HG03558 (cell line): Measurements from ENCODE around the gene RPAIN.

Source experiments
- ATAC-seq: cut with Tn5 transposase; IDR thresholded peaks from one replicate; pipeline ENCODE4 v1.9.1; 2021; ENCODE audit warnings: moderate number of reproducible peaks; ENCODE audit not compliant: unreplicated experiment; ENCODE audit errors: extremely low read depth

The RPAIN gene, protein sequence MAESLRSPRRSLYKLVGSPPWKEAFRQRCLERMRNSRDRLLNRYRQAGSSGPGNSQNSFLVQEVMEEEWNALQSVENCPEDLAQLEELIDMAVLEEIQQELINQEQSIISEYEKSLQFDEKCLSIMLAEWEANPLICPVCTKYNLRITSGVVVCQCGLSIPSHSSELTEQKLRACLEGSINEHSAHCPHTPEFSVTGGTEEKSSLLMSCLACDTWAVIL

DNA sequence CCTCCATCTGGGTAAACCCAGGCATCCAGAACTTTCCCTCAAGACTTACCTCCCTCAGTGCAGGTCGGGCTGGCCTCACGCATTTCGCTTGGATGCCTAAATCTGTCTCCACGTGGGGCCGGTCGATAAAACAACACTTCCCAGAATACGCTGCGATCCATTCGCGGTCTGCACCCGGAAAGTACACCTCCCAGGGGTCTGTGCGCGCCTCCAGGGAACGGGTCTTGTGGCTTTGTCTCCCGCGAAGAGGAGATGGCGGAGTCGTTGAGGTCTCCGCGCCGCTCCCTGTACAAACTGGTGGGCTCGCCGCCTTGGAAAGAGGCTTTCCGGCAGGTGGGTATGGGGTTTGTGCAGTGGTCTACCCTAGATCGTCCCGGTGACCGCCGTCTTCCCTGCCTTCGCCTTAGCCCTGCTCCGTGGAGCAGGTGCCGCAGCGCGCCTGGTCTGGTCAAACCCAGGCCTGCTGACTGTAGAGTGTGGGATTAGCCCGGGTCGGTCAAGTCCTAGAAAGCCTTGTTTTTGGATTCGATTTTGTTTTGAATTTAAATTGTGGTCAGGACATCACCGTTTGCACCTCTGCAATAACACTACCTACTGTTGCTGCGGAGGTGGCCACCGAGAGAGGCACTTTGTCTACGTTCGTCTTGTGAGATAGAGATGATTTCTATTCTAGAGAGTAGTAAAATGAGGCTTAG, at the start of gene RPAIN:
RPAIN (plus strand) TSS at position 224 of the 695 bp plus-strand sequence; CDS start at position 253, 29 bp downstream.
- ATAC-seq, result peak; percentile 18

DNA sequence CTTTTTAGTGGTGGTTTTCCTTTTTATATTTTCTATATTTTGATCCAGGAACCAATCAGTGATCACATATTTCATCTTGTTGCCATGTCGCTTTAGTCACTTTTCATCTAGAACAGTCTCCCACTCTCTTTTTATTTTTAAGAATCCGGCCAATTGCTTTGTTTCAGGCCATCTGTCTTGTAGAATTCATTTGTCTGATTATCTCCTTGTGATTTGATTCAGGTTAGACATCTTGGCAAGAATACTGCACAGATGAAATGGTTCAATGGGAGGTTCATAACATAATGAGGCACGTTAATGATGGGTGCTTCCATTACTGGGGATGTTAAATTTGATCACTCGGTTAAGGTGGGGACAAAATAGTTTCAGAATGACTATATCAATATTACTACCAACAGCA, 49.6 kb upstream of the RPAIN start:
- no peak for ATAC-seq

DNA sequence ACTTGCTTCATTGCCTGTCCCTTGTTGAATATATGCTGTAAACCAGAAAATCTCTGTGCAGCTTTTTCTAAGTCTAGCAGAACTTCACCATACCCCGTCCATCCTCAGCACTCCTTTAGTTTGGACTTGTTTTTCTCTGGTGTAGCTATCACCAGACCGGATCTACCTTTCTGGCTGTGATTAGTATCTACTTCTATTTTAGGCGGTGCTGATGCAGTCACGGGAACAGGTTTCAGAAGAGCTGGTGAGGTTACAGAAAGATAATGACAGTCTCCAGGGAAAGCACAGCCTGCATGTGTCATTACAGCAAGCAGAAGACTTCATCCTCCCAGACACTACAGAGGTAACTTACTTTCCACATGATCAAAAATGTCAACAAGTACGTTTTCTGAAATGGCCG, 46.9 kb upstream of the RPAIN start:
- ATAC-seq, result no peak

DNA sequence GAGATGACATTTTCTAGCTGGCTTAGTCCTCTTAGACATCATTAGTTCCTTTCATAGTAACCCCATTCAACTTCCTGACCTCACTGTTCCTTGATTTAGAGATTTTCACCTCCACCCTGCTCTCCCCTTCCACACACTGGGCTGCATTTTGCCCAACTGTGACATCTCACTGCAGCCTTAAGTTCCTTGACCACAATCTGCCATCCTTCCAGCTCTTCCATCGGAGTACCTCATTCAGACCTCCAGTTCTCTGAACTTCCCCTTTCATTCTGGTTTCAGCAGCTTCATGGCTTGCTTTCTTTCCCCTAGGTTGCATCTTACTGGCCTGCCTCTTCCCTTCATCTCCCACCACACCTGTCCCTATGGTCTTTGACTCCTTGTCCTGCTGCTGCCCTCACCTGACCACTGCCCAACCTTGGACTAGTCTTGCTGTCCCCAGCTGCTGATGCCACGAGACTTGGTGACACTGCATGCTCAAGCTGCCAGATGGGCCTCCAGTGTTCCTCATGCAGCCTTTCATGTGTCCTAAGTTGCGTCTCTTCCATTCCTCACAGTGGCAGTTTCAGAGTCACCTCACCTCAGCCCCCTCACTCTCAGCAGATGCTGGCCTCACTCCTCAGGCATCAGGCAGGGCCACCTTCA, 41.3 kb upstream of the RPAIN start:
- ATAC-seq, result no peak

DNA sequence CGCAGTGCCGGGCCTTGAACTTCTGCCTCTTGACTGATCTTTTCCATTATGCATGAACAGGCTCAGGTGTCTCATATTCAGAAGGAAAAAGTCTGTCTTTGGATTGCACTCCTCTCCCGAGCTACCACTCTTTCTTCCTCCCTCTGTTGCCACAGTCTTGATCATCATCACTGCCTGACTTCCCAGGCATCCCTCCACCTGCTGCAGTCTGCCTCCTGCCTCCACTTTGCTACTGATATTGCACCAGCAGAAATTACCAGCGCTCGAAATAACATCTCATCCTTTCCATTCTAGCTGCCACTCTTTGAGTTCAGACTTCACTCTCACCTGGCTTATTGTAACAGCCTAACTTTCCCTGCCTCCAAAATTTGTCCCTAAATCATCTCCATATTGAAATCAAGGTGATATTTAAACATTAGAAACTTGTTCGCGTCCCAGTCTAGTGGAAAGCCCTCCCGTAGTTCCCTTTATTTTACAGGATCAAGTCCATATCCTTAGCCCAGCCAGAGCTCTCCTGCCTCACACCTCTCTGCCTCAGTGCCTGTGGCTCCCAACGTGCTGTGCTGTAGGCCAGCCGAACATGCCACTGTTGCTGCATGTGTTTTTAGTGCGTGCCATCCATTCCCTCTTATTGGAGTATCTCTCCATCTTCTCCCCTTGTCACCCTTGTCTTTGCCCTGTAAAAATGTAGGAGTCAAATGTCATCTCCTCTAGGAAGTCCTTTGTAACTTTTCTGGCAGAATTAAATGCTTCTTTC, 40.5 kb upstream of the RPAIN start:
- ATAC-seq, result no peak

DNA sequence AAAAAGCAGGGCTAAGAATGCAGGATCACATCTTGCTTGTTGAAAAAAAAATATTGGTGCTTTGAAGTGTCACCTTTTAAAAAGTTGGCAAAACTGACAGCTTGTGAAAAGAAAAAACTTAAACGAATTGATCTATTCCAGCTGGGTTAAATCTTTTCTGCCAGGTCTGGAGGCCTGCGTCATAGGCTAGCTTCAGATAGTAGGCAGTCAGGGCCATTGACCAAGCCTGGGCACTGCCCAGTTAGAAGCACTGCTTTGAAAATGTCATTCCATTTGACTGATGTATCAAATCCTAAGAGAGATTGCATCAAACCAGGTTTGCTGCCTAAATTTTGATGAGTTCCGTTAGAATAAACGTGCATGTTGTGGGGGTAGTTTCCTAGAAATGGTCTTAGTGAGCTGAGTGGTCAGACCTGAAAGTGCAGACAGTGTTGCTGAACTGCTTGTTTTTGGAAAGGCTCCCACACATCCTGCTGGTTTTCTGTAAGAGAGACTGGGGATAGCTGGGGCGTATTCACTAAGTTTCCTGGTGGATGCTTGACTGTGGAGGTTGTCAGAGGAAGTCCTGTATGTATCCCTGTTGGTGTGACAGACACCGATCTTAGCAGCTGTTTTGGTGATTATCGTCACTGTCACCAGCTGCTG, 39.4 kb upstream of the RPAIN start:
- ATAC-seq, result no peak

DNA sequence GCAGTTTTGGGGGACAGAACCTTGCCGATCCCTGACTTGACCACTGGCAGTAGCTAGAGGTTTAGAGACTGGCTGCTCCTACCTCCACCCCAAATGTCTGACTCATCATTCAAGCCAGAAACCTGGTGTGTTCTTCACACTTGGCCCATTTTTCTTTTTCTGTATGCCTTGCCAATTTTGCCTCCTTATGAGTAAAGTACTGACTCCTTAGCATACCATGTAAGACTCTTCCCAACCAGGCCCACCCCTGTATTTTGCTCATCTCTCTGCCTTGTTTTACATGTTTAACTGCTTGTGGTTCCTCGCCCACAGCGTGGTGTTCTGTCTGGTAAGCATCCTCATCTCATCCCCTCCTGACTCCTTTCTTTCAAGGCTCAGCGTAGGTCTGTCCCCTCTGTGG, 38.4 kb upstream of the RPAIN start:
- ATAC-seq, result no peak

DNA sequence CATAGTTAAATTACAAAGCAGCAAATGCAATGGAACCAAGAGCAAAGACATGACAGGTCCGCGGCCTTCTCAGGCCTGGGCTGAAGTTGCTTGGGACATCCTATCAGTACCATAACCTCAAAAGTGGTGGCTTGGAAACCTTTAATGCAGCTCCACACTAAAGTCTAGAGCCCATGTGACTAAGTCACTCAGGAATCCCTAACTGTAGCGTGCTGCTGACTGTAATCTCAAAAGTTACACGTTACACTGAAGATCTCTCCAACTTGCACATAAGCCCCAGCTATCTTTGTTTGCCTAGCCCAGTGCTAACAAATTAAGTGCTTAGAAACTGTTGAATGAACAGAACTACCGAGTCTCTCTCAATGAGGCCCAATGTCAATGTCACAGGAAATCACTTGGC, 28.3 kb upstream of the RPAIN start:
- no peak for ATAC-seq

DNA sequence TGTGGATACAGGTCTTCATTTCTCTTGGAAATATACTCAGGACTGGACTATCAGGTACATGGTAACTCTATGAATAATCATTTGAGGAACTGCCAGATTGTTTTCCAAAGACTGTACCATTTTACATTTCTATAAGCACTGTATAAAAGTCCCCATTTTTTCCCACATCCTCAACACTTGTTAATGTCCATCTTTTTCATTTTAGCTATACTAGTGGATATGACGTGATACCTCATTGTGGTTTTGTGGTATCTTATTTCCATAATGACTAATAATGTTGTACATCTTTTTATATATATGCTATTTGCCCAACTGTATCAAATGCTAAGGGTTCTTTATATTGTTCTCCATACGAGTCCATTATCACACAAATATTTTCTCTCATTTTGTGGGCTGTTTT, 23.4 kb upstream of the RPAIN start:
- no peak for ATAC-seq

DNA sequence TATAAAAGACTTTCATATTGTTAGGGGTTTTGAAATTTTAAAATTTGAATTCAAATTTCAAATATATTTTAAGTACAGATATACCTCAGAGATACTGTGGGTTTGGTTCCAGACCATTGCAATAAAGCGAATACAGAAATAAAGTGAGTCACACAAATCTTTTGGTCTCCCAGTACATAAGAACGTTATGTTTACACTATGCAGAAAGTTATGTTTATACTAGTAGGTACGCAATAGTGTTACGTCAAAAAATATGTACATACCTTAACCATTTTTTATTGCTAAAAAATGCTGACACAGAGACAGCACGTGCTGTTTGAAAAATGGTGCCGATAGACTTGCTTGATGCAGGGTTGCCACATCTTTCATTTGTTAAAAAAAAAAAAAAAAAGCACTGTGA, 20.2 kb upstream of the RPAIN start:
- no peak for ATAC-seq

DNA sequence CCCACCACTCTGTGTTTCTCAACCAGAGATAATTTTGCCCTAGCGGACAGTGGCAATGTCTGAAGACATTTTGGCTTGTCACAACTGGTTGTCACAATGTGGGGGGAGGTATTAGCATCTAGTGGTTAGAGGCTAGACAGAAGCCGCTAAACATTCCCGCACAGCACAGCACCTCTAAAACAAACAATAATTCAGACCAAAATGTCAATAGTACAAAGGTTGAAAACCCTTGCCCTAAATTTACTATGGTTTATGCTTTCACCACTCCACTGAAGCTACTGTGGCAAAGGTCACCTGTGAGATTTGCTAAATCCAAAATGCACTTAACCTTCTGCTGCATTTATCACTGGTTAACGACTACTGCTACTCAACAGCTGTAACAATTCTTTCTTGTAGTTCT, 14.6 kb upstream of the RPAIN start:
- ATAC-seq, result no peak

DNA sequence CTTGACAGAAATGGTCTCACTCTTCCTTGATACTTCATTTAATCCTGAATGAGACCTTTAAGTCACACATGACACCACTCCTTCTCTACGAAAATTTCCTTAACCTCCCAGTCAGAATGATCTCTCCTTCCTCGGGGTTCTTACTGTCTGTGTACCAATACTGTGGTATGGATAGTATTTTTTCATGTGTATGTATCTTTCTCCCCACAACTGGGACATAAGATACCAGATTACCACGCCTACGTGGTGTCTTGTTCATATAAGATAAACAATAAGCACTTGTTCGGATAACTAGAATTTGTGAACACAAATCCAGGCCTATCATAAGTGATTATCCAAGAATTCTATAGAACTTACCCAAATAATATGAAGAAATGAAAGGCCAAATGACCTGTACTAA, 11.8 kb upstream of the RPAIN start:
- no peak for ATAC-seq

DNA sequence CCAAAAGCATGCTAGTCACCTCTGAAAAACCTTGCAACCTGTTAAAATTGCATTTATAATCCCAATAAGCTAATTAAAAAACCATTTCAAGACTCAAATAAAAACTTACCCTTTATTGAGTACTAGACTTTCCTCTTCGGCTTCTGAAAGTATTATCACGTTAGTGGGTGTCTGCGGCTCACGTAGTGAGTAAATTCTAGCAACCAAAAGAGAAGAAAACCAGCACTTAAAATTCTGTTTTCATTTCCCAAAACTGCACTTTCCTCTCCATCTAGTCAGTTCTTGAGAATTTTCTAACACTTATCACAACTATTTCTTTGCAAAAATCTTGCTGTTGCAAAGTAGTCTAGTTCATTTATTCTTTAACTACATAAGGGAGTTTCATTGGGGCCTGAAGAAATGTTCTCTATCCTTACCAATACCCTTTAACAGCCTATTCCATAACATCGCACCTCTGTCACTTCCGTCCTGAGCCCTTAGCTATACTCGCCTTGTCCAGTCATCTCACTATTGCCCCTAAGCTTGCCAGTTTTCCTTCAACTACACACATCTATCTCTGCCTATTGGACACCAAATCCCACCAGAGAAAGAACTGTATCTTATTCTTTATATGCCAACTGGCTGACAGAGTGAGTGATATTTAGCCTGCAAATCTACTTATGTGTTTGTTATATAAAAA, 9.2 kb upstream of the RPAIN start:
- no peak for ATAC-seq

DNA sequence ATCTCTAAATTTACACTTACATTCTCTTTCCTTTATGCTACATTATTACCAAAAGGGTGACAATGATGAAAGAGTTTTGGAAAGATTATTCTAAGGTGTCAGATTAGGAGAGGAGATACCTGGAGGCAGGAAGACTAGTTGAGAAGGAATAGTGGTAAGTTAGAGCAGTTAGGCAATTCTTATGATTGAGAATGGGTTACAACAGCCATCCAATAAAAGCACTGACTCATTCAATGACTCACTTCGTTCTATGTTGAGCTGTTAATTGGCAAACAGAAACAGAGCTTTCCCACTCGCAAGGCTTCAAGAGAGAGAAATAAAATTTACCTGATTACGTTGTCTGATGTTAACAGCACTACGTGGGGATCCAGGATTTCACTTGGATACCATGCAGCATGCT, 6.3 kb upstream of the RPAIN start:
- no peak for ATAC-seq

DNA sequence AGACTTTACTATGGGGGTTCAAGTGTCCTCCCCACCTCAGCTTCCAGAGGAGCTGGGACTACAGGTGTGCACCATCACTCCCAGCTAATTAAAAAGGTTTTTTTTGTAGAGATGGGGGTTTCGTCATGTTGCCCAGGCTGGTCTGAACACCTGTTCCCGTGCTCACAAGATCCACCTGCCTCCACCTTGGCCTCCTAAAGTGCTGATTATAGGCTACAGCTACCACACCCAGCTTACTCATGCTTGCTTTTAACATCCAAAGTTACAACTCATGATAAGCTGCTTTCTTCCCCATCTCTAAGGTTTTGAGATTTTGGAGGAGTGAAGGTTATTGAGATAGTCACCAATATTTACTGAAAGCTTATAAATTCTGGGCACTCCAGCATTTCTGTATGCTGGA, 3.1 kb upstream of the RPAIN start:
- no peak for ATAC-seq

DNA sequence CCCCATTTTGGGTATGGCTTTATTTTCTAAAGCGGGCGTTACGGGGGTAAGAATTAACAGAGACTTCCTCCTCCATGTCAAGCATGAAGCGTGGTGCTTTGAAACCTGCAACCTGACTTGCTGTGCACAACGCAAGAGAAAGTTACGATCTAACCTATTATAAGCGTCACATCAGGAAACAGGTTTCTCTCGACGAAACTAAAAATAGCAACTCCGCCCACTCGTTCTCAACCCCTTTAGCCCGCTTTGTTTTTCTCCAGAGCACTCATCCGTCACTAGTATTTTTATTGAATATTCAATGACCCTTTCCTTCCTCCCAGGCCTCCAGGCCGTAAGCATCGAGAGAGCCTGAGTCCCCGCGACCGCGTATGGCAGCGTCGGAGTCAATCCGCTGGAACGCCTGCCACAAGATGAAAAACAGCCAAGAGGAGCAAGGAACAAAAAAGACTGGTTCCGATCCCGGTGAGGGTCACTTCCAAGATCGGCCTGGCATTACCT, 1.1 kb upstream of the RPAIN start:
- ATAC-seq, result no peak

DNA sequence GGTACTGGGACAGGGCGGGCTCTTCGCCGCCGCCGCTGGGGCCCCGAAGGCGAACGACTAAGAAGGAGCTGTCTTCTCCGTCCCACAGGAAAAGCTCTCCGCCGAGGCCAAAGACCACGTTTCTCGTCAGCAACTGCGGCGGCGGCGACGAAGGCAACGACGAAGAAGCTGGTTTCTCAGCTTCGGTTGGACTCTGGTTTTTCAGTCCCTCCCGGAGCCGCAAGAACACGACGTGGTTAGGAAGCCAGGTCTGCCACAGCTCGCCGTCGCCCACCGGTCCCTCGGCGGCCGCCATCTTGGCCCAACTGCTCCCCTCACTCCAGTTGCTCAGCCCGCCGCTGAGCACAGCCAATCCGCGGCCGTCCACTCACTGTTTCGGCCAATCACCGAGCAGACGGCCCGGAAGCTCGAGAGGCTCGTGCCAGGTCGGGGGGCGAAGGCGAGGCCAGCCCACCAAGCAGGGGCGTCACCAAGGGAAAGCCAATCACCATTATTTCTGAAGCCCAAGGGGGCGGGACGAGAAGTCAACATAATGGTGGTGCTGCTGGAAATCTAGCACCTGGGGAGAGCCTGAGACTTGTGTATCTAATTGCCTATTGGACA, 525 bp upstream of the RPAIN start, which contains the start of gene NUP88:
NUP88 (minus strand) TSS at position 307 of the 603 bp plus-strand sequence; CDS start at position 295, 12 bp downstream.
- ATAC-seq, result peak; percentile 61

DNA sequence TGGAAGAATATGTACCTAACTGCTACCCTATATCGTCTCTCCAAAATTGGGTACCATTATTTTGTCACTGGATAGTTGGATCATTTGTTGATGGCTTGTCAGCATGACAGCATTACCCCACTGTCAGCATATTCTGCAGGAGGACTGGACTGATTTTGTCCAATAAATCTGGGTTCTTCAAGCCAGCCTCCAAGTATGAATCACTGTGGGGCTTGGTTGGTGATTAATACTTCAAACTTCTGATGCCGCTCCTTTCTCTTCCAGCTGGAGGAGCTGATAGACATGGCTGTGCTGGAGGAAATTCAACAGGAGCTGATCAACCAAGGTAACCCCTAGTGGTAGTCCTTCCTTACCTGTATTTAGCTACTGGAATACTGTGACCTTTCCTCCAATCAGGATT, 2.5 kb downstream of the RPAIN start:
- no peak for ATAC-seq

DNA sequence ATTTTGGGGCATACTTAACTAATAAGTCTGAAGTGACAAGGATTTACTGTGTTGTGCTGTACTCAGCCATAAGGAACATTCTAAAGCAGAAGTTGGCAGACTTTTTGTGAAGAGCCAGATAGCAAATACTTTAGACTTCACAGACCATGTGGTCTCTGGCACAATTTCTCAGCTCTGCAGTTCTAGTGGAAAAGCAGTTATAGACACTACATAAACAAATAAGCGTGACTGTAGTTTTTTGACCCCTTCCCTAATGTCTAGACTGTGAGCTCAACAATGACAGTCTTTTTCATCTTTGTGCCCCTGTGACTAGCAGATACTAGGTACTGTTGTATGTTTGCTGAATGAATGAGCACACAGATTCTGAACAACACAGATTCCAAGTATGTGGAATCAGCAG, 4.9 kb downstream of the RPAIN start:
- no peak for ATAC-seq
